HG02642 (cell line): Measurements from ENCODE around the gene ZNF93.
A peak's percentile ranks its signal among the peaks of the same experiment; 100 is the strongest.
"Not testable (repeated sequence)": the region's sequence is repeated elsewhere in the genome, so short reads cannot be mapped to it uniquely, and the experiment has no call there.

Experiments
- ATAC-seq: cut with Tn5 transposase; IDR thresholded peaks from one replicate; pipeline ENCODE4 v1.9.1; 2021; ENCODE audit warnings: mild to moderate bottlenecking; ENCODE audit not compliant: unreplicated experiment, poor library complexity

ZNF93 gene

GRCh38 chr19:19900729-19901444 is at the start of gene ZNF93:
Gene ZNF93, plus strand, starts transcription at chr19:19900946. Its CDS starts 143 bp downstream, at chr19:19901089.
- ATAC-seq = peak; percentile 96

GRCh38 chr19:19851740-19852139 is 49.0 kb upstream of the ZNF93 start:
- not testable (repeated sequence) for ATAC-seq

GRCh38 chr19:19858751-19859150 is 42.0 kb upstream of the ZNF93 start:
- no peak for ATAC-seq

GRCh38 chr19:19860756-19861390 is 39.9 kb upstream of the ZNF93 start:
- ATAC-seq = no peak

- ATAC-seq = peak; percentile 98
These were observed 34.8 kb upstream of the ZNF93 start, which contains the start of gene ZNF253 for GRCh38 chr19:19865750-19866610. Gene ZNF253, plus strand, starts transcription at chr19:19865882. Its CDS starts 115 bp downstream, at chr19:19865997.

GRCh38 chr19:19866611-19867248 is 34.0 kb upstream of the ZNF93 start:
- ATAC-seq = no peak

GRCh38 chr19:19870086-19870485 is 30.7 kb upstream of the ZNF93 start:
- ATAC-seq = not testable (repeated sequence)

GRCh38 chr19:19871932-19872331 is 28.8 kb upstream of the ZNF93 start:
- ATAC-seq = no peak

GRCh38 chr19:19873381-19873780 is 27.4 kb upstream of the ZNF93 start:
- ATAC-seq = no peak

GRCh38 chr19:19877724-19878123 is 23.0 kb upstream of the ZNF93 start:
- no peak for ATAC-seq

GRCh38 chr19:19884583-19884982 is 16.2 kb upstream of the ZNF93 start:
- ATAC-seq = no peak

- ATAC-seq = not testable (repeated sequence)
These were observed 8.4 kb upstream of the ZNF93 start for GRCh38 chr19:19892055-19892941.

GRCh38 chr19:19900139-19900728 is 512 bp upstream of the ZNF93 start:
- ATAC-seq = peak; percentile 8

GRCh38 chr19:19907551-19907950 is 6.8 kb downstream of the ZNF93 start:
- ATAC-seq = not testable (repeated sequence)

- no peak for ATAC-seq
These were observed 8.9 kb downstream of the ZNF93 start for GRCh38 chr19:19909654-19910053.

- no peak for ATAC-seq
These were observed 10.4 kb downstream of the ZNF93 start for GRCh38 chr19:19911150-19911549.

- ATAC-seq = no peak
These were observed 13.8 kb downstream of the ZNF93 start for GRCh38 chr19:19914596-19914995.

GRCh38 chr19:19930417-19930816 is 29.7 kb downstream of the ZNF93 start:
- ATAC-seq = not testable (repeated sequence)
